ENCODE data around the gene PXT1. TPM values are rescaled to one million over a fixed set of nuclear protein-coding genes. Genes with fewer than 3 reads are reported as not detected.

PXT1 gene
- total and polyA plus RNA-seq, 9 of the 15 experiments (the other 6 are each of a cell fraction or from before 2014, with no cell fraction given), result 0.09 to 0.11 (median 0.10) TPM; not detected in 5

DNA sequence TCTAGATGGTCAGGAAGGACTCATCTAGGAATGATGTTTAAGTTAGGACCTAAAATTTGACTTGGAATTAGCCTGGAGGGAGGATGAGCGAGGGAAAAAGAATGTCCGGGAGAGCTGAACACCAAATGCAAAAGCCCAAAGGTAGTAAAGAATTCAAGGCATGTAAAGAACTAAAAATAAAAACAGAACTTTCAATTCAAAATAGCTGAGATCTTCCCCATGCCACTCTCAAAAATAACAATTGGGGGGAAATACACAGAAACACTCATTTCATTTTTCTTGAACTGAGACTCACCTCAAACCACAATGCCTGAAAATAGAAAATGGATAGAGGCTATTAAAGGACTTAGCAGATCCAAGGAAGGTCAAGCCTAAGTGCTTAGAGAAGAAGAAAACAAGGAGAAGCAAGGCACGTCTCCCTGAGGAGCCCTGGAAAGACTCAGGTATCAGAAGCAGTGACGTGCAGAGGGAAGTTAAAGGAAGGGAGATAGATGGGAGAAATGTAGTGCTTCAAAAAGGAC is 10.4 kb downstream of the PXT1 start (continued):
- TF ChIP-seq MAFF (IDR thresholded peaks at IDR 0.05; ENCODE audit: low read length), result no peak
- TF ChIP-seq ATF7 (IDR thresholded peaks at IDR 0.05), result no peak
- no peak for TF ChIP-seq FOXM1 (IDR thresholded peaks at IDR 0.05; ENCODE audit: low read depth)
- TF ChIP-seq FOXM1 (CRISPR knock-in tag; IDR thresholded peaks at IDR 0.05; ENCODE audit: low read depth), result no peak
- TF ChIP-seq SMARCA5 (IDR thresholded peaks at IDR 0.05), result no peak

DNA sequence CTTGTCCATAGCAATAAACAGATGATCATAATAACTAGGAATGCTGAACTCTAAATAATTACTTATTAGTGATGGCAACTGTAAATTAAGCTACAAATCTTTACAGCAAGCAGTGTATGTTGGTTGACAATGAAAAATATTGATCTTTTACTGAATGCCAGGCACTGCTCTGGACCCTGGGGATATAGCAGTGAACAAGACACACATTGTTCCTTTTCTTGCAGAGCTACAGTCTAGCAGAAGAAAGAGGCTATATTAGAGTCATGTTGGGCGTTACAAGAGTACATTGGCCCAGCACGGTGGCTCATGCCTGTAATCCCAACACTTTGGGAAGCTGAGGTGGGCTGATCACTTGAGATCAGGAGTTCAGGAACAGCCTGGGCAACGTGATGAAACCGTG is 11.5 kb downstream of the PXT1 start:
- H3K4me3 ChIP-seq, result no peak overlapping the region
- in situ Hi-C loops (cut with MboI), result no loop called here
- no peaks in the 10 kb centered on the region for H3K9me1 ChIP-seq (ENCODE audit: control insufficient read depth, insufficient read depth, low read length)
- H3K9me3 ChIP-seq (replicated peaks; ENCODE audit: control insufficient read depth, insufficient read depth, low read depth, low read length), result no peaks in the 10 kb centered on the region
- H3K4me1 ChIP-seq (replicated peaks in 1 of 2; ENCODE audit: control insufficient read depth in 2 of 2, insufficient read depth in 2 of 2, low read length in 2 of 2), result peaks cover 5 to 13% of the 10 kb centered on the region in 2 experiments; a peak in 3 of 5 replicates
- H2AFZ ChIP-seq (ENCODE audit: low read depth, low read length), result 0 out of 2 replicates have a peak overlapping the region, but pooled peaks have one; percentile 25
- no peak overlapping the region for H3K9ac ChIP-seq (ENCODE audit: insufficient read depth in 1 of 2, low read depth in 2 of 2, low read length in 2 of 2)
- H4K20me1 ChIP-seq (replicated peaks; ENCODE audit: control insufficient read depth, insufficient read depth, low read length), result no peaks in the 10 kb centered on the region
- ChIA-PET CTCF (ENCODE audit: low intra/inter-chr PET ratio) (no interaction called here), POLR2A (interaction anchor here (1.0 to 3.0 kb wide), 3 partner anchors 8 to 12 kb away, joined by 3 to 15 read pairs (median 6); no protein-coding TSS in a partner anchor)
- no peaks in the 10 kb centered on the region for H3K36me3 ChIP-seq (ENCODE audit: control insufficient read depth, insufficient read depth, low read length)
- no TSS peak for BruUV-seq (replicated peaks)
- no peak for FAIRE-seq
- no peak for ATAC-seq
- DNase-seq (ENCODE audit: extremely low read depth in 1 of 4, low spot score in 3 of 4), result no peak
- H3K27ac ChIP-seq (ENCODE audit: extremely low read depth, low read depth, low read length), result no peak overlapping the region
- H3K79me2 ChIP-seq (ENCODE audit: control insufficient read depth, insufficient read depth, low read length), result no peaks in the 10 kb centered on the region
- no peaks in the 10 kb centered on the region for H3K27me3 ChIP-seq (ENCODE audit: control insufficient read depth in 2 of 2, insufficient read depth in 2 of 2, low read length in 2 of 2)
- H3K4me2 ChIP-seq (ENCODE audit: insufficient read depth, low read length), result no peak overlapping the region
- 54% methylated on average over 4 of the region's 4 CpGs for WGBS (ENCODE audit: insufficient coverage, low coverage, missing lambda C conversion rate)
- intact Hi-C loops (cut with micrococcal nuclease), result no loop called here
- TF ChIP-seq ELK1 (CRISPR knock-in tag; IDR thresholded peaks at IDR 0.05) (no peak), ZNF408 (CRISPR knock-in tag; IDR thresholded peaks at IDR 0.05; ENCODE audit: low read depth) (no peak), ZNF263 (CRISPR knock-in tag; IDR thresholded peaks at IDR 0.05; ENCODE audit: borderline replicate concordance) (no peak), MTA2 (IDR thresholded peaks at IDR 0.05; ENCODE audit: low read depth) (no peak), MYBL2 (IDR thresholded peaks at IDR 0.05; ENCODE audit: low read depth) (no peak), MYBL2 (CRISPR knock-in tag; IDR thresholded peaks at IDR 0.05; ENCODE audit: borderline replicate concordance) (no peak), ZNF347 (CRISPR knock-in tag; IDR thresholded peaks at IDR 0.05; ENCODE audit: low read depth) (no peak)
- TF ChIP-seq, protein P1, sequence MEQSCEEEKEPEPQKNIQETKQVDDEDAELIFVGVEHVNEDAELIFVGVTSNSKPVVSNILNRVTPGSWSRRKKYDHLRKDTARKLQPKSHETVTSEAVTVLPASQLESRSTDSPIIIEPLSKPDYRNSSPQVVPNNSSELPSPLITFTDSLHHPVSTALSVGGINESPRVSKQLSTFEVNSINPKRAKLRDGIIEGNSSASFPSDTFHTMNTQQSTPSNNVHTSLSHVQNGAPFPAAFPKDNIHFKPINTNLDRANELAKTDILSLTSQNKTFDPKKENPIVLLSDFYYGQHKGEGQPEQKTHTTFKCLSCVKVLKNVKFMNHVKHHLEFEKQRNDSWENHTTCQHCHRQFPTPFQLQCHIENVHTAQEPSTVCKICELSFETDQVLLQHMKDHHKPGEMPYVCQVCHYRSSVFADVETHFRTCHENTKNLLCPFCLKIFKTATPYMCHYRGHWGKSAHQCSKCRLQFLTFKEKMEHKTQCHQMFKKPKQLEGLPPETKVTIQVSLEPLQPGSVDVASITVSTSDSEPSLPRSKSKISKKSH (CRISPR knock-in tag; IDR thresholded peaks at IDR 0.05), result no peak
- TF ChIP-seq, protein P2, sequence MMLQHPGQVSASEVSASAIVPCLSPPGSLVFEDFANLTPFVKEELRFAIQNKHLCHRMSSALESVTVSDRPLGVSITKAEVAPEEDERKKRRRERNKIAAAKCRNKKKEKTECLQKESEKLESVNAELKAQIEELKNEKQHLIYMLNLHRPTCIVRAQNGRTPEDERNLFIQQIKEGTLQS (IDR thresholded peaks at IDR 0.05), result no peak
- TF ChIP-seq, protein P2 (CRISPR knock-in tag; conservative IDR thresholded peaks at IDR 0.05), result no peak
